BE2C (cell line): ENCODE data around the gene ZSCAN25.

Experiments
- DNase-seq: peaks from one replicate; pipeline ENCODE4 v3.0.0-alpha.2; 2020
- H3K27me3 ChIP-seq: fragments of 250-450 bp; sonication (Bioruptor Pico); 2 replicates; pipeline ENCODE4 v1.5.1; 2020; ENCODE audit warnings: mild to moderate bottlenecking
- H3K36me3 ChIP-seq: fragments of 250-450 bp; sonication (Bioruptor Pico); 2 replicates; pipeline ENCODE4 v1.5.1; 2020; ENCODE audit warnings: mild to moderate bottlenecking
- H3K4me1 ChIP-seq: fragments of 250-450 bp; sonication (Bioruptor Pico); 2 replicates; pipeline ENCODE4 v1.5.1; 2020
- H3K4me3 ChIP-seq: 2 replicates; pipeline ENCODE4 v1.5.1; 2011; ENCODE audit warnings: low read depth, low read length
- H3K9me3 ChIP-seq: fragments of 250-450 bp; sonication (Bioruptor Pico); 2 replicates; pipeline ENCODE4 v1.5.1; 2020
- TF ChIP-seq, protein P1 (sequence below): IDR thresholded peaks from 2 replicates; pipeline ENCODE4 v1.5.1; 2012; ENCODE audit warnings: mild to moderate bottlenecking, low read depth, low read length

The ZSCAN25 gene

DNA sequence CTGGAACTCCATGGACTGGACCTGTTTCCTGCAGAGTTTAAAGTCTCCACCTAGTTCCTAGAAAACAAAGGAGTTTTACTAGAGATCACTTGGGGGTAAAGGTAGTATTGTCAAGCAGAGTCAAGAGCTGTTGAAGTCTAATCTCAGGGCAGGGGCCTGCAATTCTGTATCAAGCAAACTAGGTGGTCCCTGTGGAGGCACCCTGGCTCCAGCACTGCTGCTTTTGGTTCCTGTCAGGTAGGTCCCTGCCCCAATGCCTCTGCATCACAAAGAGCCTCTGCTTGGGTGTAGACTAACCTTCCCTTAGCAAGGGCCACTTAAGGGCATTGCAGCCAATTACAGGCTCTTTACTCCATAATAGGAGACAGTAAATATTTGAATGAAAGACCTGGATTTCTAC, 22.5 kb downstream of the ZSCAN25 start:
- DNase-seq, result no peak
- TF ChIP-seq, protein P1, sequence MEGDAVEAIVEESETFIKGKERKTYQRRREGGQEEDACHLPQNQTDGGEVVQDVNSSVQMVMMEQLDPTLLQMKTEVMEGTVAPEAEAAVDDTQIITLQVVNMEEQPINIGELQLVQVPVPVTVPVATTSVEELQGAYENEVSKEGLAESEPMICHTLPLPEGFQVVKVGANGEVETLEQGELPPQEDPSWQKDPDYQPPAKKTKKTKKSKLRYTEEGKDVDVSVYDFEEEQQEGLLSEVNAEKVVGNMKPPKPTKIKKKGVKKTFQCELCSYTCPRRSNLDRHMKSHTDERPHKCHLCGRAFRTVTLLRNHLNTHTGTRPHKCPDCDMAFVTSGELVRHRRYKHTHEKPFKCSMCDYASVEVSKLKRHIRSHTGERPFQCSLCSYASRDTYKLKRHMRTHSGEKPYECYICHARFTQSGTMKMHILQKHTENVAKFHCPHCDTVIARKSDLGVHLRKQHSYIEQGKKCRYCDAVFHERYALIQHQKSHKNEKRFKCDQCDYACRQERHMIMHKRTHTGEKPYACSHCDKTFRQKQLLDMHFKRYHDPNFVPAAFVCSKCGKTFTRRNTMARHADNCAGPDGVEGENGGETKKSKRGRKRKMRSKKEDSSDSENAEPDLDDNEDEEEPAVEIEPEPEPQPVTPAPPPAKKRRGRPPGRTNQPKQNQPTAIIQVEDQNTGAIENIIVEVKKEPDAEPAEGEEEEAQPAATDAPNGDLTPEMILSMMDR, result no peak
- H3K27me3 ChIP-seq, result no peaks in the 10 kb centered on the region
- H3K4me3 ChIP-seq, result no peak overlapping the region
- H3K4me1 ChIP-seq, result no peaks in the 10 kb centered on the region
- H3K9me3 ChIP-seq, result no peaks in the 10 kb centered on the region
- no peaks in the 10 kb centered on the region for H3K36me3 ChIP-seq

DNA sequence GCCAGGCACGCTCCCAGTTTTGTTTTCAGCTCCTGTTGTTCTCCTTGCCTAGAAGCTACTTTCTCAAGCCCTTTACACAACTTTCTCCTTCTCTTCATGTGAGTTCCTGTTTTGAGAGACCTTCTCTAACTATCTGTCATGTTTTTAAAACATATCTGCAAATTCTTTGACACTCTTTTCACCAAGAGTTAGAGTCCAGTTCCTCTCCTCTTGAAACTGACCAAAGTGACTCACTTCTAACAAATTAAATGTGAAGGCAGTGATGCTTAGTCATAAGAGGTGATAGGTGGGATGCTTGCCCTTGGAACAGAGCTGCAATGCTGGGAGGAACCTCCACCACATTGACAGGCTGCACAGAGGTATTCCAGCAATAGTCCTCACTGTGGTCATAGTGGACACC, 25.3 kb downstream of the ZSCAN25 start:
- Histone ChIP-seq H3K4me3 (no peak overlapping the region), H3K36me3 (no peaks in the 10 kb centered on the region), H3K27me3 (no peaks in the 10 kb centered on the region), H3K4me1 (no peaks in the 10 kb centered on the region), H3K9me3 (no peaks in the 10 kb centered on the region)
- TF ChIP-seq, protein P1, result no peak
- DNase-seq, result no peak

DNA sequence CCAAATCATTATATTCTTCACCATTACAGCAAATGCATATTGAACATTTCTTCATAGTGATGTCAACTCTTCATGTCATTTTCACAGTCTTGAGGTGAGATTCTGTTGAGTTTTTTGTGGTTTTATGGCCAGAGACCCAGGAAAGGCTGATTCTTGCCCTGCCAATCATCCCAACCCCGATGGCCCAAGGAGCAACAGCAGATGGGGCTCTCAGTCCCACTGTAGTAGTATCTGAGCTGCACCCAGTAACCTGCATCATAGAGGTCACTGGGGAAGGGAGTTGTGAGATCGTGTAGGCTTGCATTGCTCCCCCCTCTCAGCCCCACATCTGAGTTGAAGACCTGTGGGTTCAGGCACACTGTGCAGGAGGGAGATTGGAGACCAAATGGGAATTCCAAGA, 26.7 kb downstream of the ZSCAN25 start:
- TF ChIP-seq, protein P1, result no peak
- Histone ChIP-seq H3K36me3 (no peaks in the 10 kb centered on the region), H3K4me3 (no peak overlapping the region), H3K4me1 (no peaks in the 10 kb centered on the region), H3K9me3 (no peaks in the 10 kb centered on the region), H3K27me3 (no peaks in the 10 kb centered on the region)
- no peak for DNase-seq

DNA sequence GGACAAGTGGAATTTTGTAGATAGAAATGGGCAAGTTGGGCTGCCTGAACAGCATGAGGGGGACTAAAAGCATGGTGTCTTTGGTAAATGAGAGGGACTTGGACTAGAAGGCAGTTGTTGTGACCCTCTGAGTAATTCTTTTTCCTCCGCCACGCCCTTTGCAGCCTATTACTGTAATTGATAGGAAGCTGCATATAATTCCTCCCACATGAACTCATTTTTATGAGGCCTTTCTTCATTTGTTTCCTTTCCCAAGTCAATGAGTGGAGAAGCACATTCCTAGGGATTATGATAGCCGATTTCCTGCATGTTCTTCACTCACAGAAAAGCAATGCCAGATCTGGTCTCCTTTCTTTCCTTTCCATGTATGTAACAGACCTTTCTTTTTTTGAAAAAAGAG, 27.7 kb downstream of the ZSCAN25 start:
- TF ChIP-seq, protein P1, result no peak
- H3K27me3 ChIP-seq, result no peaks in the 10 kb centered on the region
- no peaks in the 10 kb centered on the region for H3K36me3 ChIP-seq
- H3K9me3 ChIP-seq, result no peaks in the 10 kb centered on the region
- no peaks in the 10 kb centered on the region for H3K4me1 ChIP-seq
- no peak for DNase-seq
- no peak overlapping the region for H3K4me3 ChIP-seq

DNA sequence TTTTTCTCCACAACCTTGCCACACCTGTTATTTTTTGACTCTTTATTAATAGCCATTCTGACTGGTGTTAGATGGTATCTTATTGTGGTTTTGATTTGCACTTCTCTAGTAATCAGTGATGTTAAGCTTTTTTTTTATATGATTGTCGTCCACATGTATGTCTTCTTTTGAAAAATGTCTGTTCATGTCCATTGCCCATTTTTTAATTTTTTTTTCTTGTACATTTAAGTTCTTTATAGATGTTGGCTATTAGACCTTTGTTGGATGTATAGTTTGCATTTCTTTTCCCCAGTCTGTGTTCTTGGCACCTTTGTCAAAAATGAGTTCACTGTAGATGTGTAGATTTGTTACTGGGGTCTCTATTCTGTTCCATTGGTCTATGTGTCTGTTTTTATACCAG, 28.8 kb downstream of the ZSCAN25 start:
- TF ChIP-seq, protein P1, result no peak
- no peaks in the 10 kb centered on the region for H3K4me1 ChIP-seq
- DNase-seq, result no peak
- no peaks in the 10 kb centered on the region for H3K36me3 ChIP-seq
- H3K4me3 ChIP-seq, result no peak overlapping the region
- no peaks in the 10 kb centered on the region for H3K27me3 ChIP-seq
- H3K9me3 ChIP-seq, result no peaks in the 10 kb centered on the region

DNA sequence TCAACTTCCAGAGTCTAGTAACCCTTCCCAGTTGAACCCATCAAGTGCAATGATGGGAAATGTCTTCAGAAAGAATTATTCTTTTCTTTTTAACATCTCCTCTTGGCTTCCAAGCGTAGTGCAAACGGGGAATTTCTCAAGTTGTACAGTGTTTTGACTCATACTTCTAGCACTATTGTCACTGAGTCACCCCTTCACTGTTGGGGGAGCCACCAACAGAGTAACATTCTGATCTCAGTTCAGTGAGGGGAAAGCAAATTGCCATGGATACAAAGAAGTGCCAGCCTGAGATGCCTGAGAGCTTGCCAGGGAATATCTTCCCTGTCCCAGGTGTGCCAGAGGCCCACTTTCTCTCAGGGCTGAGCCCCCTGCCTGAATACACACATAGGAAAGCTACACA, 32.1 kb downstream of the ZSCAN25 start:
- no peaks in the 10 kb centered on the region for H3K27me3 ChIP-seq
- no peaks in the 10 kb centered on the region for H3K9me3 ChIP-seq
- TF ChIP-seq, protein P1, result no peak
- DNase-seq, result no peak
- no peaks in the 10 kb centered on the region for H3K4me1 ChIP-seq
- no peaks in the 10 kb centered on the region for H3K36me3 ChIP-seq
- H3K4me3 ChIP-seq, result no peak overlapping the region
